HG03469 (cell line): ENCODE data around the gene IPPK.

Experiments
- ATAC-seq: cut with Tn5 transposase; IDR thresholded peaks from one replicate; pipeline ENCODE4 v1.9.1; 2021; ENCODE audit warnings: mild to moderate bottlenecking, moderate library complexity, moderate number of reproducible peaks; ENCODE audit not compliant: unreplicated experiment

Gene IPPK

GRCh38 chr9:92696619-92697018 lies 26.7 kb upstream of the IPPK start:
- ATAC-seq: no peak

GRCh38 chr9:92686954-92687353 lies 17.0 kb upstream of the IPPK start:
- no peak for ATAC-seq

GRCh38 chr9:92685022-92685421 lies 15.1 kb upstream of the IPPK start:
- ATAC-seq: no peak

DNA sequence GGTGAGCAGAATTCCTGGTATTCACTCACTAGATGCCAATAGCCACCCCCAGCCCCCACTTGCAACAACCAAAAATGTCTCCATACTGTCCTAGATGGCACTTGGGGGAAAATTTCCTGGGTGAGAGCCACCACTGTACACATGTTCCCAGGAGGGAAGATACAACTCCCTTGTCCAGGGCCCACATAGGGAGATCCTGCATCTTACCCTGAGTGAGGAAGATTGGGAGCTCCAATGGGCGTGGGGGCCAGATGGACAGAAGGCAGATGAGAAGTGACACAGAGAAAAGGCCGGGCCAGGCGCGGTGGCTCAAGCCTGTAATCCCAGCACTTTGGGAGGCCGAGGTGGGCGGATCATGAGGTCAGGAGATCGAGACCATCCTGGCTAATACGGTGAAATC lies 12.3 kb upstream of the IPPK start:
- no peak for ATAC-seq

- ATAC-seq: no peak
These were observed 10.5 kb upstream of the IPPK start for GRCh38 chr9:92680166-92681119.

GRCh38 chr9:92679413-92680165 lies 9.7 kb upstream of the IPPK start:
- ATAC-seq: no peak

DNA sequence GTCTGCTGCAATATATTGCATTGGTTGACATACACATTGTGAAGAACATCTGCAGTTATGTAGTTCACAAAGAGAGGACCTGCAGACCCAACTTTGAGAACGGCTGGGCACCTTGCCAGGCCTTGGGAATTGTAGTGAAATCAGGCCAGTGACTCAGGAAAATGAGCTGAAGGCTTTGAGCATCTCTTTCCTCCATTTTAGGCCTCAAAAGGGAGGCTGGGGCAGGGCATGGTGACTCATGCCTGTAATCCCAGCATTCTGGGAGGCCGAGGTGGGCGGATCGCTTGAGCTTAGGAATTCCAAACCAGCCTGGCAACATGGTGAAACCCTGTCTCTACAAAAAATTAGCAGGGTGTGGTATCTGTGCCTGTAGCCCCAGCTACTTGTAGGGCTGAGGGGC lies 1.4 kb upstream of the IPPK start:
- no peak for ATAC-seq

DNA sequence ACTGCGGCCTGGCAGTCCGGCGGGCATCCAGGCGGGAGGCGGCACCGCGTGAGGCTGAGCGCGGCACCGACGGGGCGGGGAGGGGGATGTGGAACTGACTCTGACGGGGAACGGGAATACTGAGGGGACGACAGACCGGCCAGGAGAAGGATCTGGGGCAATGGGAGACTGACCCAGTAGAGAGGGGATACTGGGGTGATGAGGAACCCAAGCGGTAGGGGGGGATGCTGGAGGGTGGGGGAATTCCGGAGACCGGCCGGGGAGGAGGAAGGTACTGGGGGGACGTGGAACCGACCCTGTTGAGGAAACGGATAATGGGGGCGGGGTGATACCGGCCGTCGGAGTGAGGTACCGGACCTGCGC lies 423 bp downstream of the IPPK start:
- no peak for ATAC-seq

- no peak for ATAC-seq
These were observed 995 bp downstream of the IPPK start for GRCh38 chr9:92668746-92669526.

GRCh38 chr9:92666912-92667532 lies 2.9 kb downstream of the IPPK start:
- ATAC-seq: no peak

GRCh38 chr9:92666236-92666635 lies 3.7 kb downstream of the IPPK start:
- ATAC-seq: no peak

DNA sequence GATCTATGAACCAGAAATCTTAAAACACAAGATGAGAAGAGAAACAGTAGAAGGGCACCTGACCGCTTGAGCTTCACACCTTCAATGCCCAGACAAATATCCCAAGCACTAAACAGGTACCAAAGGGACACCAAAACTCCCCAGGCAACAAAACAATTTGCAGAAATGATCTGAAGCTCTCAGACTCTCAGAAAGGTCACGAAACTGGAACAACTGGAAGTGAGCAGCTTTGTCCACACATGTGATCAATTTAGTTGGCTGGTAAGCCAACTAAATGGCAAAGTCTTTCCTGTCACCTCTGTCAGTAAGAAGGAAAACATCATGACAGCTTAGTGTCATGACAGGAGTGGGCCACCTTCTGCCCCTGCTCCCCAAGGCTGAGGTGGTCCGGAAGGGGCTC lies 4.1 kb downstream of the IPPK start:
- no peak for ATAC-seq

DNA sequence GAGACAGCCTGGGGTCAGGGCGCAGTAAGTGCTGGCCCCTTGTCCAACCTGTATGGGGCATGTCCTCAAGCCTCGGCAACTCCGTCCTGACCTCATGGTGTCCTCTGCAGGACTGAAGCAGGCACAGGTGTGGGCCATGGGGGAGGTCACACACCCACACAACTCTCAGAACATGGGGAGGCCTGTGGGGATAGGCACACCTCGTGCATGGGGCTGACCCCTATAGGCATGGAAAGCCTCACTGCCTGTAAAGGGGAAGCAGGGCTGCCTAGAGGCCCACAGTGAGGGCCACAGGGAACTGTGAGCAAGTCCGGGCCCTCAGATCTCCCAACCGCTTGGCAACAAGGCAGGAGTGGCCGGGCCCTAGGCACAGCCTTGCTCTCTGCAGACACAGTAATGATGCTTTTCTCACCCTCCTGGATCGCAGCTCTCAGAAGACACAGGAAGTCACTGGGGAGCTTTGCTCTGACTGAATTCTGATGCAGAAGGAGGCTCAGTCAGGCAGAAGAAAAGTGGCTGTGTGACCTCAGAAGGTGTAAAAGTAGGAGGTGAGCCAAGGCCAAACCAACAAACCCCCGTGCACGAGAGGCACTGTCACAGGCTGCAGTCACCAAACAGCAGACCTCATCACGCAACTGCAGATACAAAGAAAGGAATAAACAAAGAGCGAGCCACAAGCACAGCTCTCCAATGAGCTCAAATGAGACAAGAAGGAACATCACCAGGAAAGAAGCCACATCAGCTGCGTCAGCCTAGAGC lies 5.4 kb downstream of the IPPK start:
- ATAC-seq: no peak

DNA sequence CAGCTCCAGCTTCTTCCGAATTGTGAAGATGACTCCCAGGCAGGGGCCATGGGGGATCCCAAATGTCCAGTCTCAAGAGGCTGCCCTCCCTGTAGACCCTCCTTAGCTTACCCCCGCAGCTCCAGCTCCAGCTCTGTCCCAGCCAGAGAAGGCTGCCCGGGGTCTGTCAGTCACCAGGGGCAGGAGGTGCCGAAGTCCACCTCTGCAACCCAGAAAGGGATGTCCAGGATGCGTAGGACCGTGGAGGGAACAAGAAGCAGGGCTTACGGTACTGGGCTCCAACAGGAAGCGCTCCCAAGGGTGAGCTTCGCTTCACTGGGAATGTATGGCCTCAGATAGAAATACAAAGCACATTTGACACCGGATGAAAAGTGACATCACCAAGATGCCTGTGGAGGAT lies 6.0 kb downstream of the IPPK start:
- no peak for ATAC-seq

DNA sequence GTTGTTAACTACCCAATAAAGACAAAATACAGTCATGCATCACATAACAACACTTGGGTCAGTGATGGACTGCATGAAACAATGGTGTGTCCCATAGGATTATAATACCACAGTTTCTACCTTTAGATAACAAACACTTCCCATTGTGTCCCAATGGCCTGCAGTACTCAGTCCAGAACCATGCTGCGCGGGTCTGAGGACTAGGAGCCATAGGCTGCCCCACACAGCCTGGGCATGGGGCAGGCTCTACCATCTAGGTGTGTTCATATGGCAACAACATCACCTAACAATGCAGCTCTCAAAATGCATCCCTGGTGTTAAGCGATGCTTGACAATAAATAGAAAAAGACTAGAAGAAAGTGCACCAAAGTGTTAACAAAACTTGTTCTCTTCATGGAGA lies 6.8 kb downstream of the IPPK start:
- ATAC-seq: no peak

DNA sequence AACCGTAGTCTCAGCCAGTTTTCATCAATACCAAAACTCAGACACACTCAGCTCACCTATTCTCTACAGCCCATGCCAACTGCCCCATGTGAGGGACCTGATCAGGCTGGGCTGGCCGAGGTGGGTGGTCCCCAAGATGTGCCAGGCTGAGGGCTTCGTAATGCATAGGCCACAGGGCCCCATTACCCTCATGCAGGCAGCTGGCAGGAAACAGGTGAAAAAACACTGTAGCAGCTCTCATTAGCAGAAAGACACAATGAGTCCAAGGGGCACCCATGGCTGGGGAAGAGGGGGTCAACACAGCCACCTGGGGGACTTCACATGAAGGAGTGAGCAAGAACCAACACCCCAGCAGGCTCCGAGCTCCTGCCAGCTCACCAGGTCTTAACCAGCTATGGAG lies 8.2 kb downstream of the IPPK start:
- no peak for ATAC-seq

GRCh38 chr9:92661127-92661526 lies 8.8 kb downstream of the IPPK start:
- ATAC-seq: no peak

DNA sequence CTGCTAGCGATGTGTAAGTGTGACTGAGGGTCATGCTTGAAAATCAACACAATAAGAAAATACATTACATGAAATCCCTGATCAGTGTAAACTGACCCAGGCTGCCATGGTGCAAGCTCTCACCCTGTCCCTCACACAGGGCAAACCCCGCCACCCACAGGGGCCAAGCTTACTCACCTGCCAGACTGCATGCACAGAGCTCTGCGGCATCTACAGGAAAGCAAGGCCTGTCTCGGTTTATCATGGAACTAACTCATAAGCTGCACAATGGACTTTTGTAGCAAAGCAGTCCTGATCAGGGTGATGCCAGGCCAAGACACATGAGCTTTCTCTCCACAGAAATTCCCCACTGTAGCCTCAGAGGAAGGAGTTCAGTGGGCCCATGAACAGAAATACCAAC lies 9.7 kb downstream of the IPPK start:
- ATAC-seq: no peak

DNA sequence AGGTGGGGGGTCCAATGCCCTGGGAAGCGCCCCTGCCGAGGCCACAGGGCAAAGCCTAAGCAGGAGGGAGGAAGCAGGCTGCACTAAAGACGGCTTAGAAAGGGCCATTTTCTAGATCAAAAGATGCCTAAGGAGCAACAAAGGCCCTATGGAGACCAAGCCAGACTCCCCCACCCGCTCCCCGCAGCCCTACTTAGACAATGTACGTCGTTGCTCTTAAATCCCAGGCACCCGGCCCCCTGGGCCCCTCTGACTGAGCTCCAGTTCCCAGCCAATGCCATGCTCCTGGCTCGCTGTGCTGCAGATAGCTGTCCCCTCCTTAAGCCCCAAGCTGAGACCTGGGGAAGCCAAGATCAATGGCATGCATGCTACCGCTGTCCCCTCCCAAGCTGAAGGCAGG lies 10.3 kb downstream of the IPPK start:
- ATAC-seq: no peak

DNA sequence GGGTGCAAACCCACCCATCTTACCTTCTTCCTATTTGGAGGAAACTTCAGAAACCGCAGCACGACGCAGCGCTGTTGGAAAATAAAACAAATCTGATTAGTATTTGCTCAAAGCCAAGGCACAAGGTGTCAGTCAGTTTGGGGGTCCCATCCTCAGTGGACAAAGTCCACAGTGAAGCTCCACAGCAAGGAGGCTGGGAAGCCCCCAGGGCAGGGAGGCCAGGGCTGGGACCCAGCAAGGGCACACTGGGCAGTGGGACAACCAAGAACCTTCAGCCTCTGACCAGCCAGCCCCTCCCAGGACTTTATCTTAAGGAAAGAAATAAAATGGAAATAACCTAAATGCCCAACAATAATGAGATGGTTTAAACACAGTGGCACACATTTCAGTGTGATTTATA lies 11.3 kb downstream of the IPPK start:
- ATAC-seq: no peak
